ENCODE data around the gene DAPK1. TPM values are rescaled to one million over a fixed set of nuclear protein-coding genes. Genes with fewer than 3 reads are reported as not detected.

The DAPK1 gene
- total and polyA plus RNA-seq, 2 donors (not counting 1 experiment from before 2014, with no cell fraction given), result 1.7 to 2.8 TPM

DNA sequence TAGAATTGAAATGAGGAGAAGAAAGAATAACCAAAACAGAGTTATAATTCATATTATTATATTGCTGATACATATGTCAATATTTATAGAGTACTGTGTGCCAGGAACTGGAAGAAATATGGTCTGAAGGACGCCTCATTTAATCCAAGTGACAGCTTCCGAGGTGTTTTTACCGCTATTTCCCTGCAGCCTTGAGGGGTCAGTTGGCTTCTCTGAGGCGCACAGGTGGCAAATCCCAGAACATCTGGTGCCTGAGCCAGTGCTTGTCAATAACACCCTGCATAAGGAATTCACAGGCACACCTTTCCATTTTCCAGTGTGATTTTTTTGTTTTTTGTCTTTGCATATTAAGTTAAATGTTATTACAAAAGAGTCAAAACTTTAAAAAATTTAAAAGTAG is 185.0 kb downstream of the DAPK1 start:
- Histone ChIP-seq H4K20me1 (ENCODE audit: control insufficient read depth, insufficient read depth, low read length, poor library complexity, severe bottlenecking) (no peaks in the 10 kb centered on the region), H3K9ac (ENCODE audit: low read length) (no peak overlapping the region), H3K4me1 (ENCODE audit: control insufficient read depth in 2 of 2, insufficient read depth in 2 of 2, low read length in 2 of 2) (peaks cover 0 to 2% of the 10 kb centered on the region in 2 donors), H3K79me2 (ENCODE audit: control insufficient read depth, insufficient read depth, low read length) (no peaks in the 10 kb centered on the region), H3K9me3 (ENCODE audit: control extremely low read depth in 1 of 3, control insufficient read depth in 2 of 3, insufficient read depth in 1 of 3, low read length in 2 of 3) (peaks cover 0 to 4% (median 0%) of the 10 kb centered on the region in 3 donors), H3K4me3 (ENCODE audit: control extremely low read depth in 1 of 5, extremely low read depth in 1 of 5, insufficient read depth in 1 of 5, low read depth in 2 of 5, low read length in 4 of 5) (no peak overlapping the region), H3K36me3 (replicated peaks in 1 of 2; ENCODE audit: control extremely low read depth in 1 of 2, control insufficient read depth in 1 of 2, extremely low read depth in 1 of 2, insufficient read depth in 2 of 2, low read length in 1 of 2) (no peaks in the 10 kb centered on the region), H2AFZ (ENCODE audit: insufficient read depth, low read depth, low read length, poor library complexity, severe bottlenecking) (no peak overlapping the region), H3K4me2 (replicated peaks; ENCODE audit: low read depth, low read length, poor library complexity, severe bottlenecking) (no peak overlapping the region), H3K27me3 (replicated peaks in 1 of 4; ENCODE audit: control extremely low read depth in 1 of 4, control insufficient read depth in 3 of 4, insufficient read depth in 4 of 4, low read length in 3 of 4) (no peaks in the 10 kb centered on the region), H3K27ac (ENCODE audit: low read length in 2 of 2) (no peak overlapping the region)
- Mint-ChIP-seq H3K4me1 (peaks cover 2% of the 10 kb centered on the region), H3K4me3 (no peak overlapping the region), H3K27me3 (peaks cover 4% of the 10 kb centered on the region), H3K9me3 (ENCODE audit: insufficient read depth) (no peaks in the 10 kb centered on the region), H3K27ac (no peak overlapping the region)
- TF ChIP-seq, protein P1, sequence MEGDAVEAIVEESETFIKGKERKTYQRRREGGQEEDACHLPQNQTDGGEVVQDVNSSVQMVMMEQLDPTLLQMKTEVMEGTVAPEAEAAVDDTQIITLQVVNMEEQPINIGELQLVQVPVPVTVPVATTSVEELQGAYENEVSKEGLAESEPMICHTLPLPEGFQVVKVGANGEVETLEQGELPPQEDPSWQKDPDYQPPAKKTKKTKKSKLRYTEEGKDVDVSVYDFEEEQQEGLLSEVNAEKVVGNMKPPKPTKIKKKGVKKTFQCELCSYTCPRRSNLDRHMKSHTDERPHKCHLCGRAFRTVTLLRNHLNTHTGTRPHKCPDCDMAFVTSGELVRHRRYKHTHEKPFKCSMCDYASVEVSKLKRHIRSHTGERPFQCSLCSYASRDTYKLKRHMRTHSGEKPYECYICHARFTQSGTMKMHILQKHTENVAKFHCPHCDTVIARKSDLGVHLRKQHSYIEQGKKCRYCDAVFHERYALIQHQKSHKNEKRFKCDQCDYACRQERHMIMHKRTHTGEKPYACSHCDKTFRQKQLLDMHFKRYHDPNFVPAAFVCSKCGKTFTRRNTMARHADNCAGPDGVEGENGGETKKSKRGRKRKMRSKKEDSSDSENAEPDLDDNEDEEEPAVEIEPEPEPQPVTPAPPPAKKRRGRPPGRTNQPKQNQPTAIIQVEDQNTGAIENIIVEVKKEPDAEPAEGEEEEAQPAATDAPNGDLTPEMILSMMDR (IDR thresholded peaks at IDR 0.05), result no peak
- no peak for TF ChIP-seq EZH2 (IDR thresholded peaks at IDR 0.05; ENCODE audit: borderline replicate concordance, insufficient read depth, low read depth, low read length, poor library complexity, severe bottlenecking)
- no peak for DNase-seq
- 95% methylated on average over 3 of the region's 4 CpGs for WGBS (ENCODE audit: insufficient coverage)
- ChIA-PET POLR2A (no interaction called here), CTCF (no interaction called here)
- ATAC-seq (ENCODE audit: low read depth), result no peak
- intact Hi-C loops (cut with micrococcal nuclease), result no loop called here

DNA sequence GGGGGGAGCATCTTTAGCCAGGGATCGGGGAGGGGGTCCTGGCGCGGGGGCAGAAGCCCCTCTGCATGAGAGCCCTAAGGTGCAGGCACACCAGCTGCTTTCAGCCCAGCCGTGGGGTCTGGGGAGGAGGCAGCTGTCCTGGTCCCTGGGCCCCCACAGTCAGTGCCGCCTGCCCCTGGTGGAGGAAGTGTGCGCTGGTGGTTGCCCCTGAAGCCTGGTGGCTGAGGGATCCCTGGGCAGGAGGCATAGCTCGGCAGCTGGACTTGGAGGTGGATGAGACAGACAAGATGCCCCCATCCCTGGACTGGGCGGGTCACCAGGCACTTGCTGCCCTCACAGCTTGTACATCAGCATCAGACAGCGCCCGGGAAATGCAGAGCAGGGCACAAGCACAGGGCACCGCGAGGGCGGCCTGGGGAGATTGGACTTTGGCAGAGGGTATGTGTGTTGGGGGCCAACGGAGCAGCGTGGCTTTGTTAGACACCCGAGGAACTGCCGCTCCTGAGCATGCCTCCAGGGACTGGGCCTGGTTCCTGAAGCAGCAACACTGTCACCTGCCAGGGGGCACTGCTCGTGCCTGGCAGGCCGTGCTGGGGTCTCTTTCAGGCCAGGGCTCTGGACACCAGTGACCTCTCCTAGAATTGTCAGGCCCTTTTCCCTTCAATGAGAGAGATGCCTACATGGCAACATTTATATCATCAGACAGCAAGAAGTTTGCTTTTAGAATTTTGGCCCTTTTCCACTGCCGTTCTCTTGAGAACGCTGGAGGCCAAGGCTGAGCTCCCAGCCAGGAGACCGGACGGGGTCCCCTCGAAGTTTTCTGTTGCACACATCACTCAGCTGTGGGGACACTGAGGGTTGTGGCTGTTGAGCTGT is 186.3 kb downstream of the DAPK1 start:
- 88% methylated on average over 20 of the region's 24 CpGs for WGBS (ENCODE audit: insufficient coverage)
- Histone ChIP-seq H3K9ac (ENCODE audit: low read length) (no peak overlapping the region), H3K36me3 (replicated peaks in 1 of 2; ENCODE audit: control extremely low read depth in 1 of 2, control insufficient read depth in 1 of 2, extremely low read depth in 1 of 2, insufficient read depth in 2 of 2, low read length in 1 of 2) (no peaks in the 10 kb centered on the region), H3K9me3 (ENCODE audit: control extremely low read depth in 1 of 3, control insufficient read depth in 2 of 3, insufficient read depth in 1 of 3, low read length in 2 of 3) (peaks cover 0 to 4% (median 0%) of the 10 kb centered on the region in 3 donors), H4K20me1 (ENCODE audit: control insufficient read depth, insufficient read depth, low read length, poor library complexity, severe bottlenecking) (no peaks in the 10 kb centered on the region), H3K27me3 (replicated peaks in 1 of 4; ENCODE audit: control extremely low read depth in 1 of 4, control insufficient read depth in 3 of 4, insufficient read depth in 4 of 4, low read length in 3 of 4) (no peaks in the 10 kb centered on the region), H2AFZ (ENCODE audit: insufficient read depth, low read depth, low read length, poor library complexity, severe bottlenecking) (no peak overlapping the region), H3K4me3 (ENCODE audit: control extremely low read depth in 1 of 5, extremely low read depth in 1 of 5, insufficient read depth in 1 of 5, low read depth in 2 of 5, low read length in 4 of 5) (no peak overlapping the region), H3K4me2 (replicated peaks; ENCODE audit: low read depth, low read length, poor library complexity, severe bottlenecking) (no peak overlapping the region), H3K79me2 (ENCODE audit: control insufficient read depth, insufficient read depth, low read length) (no peaks in the 10 kb centered on the region), H3K4me1 (ENCODE audit: control insufficient read depth in 2 of 2, insufficient read depth in 2 of 2, low read length in 2 of 2) (peaks cover 0 to 2% of the 10 kb centered on the region in 2 donors), H3K27ac (ENCODE audit: low read length in 2 of 2) (no peak overlapping the region)
- Mint-ChIP-seq H3K4me1 (peaks cover 2% of the 10 kb centered on the region), H3K27ac (no peak overlapping the region), H3K27me3 (no peaks in the 10 kb centered on the region), H3K9me3 (ENCODE audit: insufficient read depth) (no peaks in the 10 kb centered on the region), H3K4me3 (no peak overlapping the region)
- DNase-seq (no peak), ATAC-seq (ENCODE audit: low read depth) (no peak)
- ChIA-PET POLR2A (no interaction called here), CTCF (no interaction called here)
- no peak for TF ChIP-seq EZH2 (IDR thresholded peaks at IDR 0.05; ENCODE audit: borderline replicate concordance, insufficient read depth, low read depth, low read length, poor library complexity, severe bottlenecking)
- TF ChIP-seq, protein P1 (IDR thresholded peaks at IDR 0.05), result no peak
- intact Hi-C loops (cut with micrococcal nuclease), result no loop called here
